ENCODE data around the gene SPTBN4.
"Not testable (repeated sequence)": the region's sequence is repeated elsewhere in the genome, so short reads cannot be mapped to it uniquely, and the experiment has no call there.

GRCh38 chr19:40432760-40433159 lies 34.0 kb upstream of the SPTBN4 start:
- TF ChIP-seq, protein P1, sequence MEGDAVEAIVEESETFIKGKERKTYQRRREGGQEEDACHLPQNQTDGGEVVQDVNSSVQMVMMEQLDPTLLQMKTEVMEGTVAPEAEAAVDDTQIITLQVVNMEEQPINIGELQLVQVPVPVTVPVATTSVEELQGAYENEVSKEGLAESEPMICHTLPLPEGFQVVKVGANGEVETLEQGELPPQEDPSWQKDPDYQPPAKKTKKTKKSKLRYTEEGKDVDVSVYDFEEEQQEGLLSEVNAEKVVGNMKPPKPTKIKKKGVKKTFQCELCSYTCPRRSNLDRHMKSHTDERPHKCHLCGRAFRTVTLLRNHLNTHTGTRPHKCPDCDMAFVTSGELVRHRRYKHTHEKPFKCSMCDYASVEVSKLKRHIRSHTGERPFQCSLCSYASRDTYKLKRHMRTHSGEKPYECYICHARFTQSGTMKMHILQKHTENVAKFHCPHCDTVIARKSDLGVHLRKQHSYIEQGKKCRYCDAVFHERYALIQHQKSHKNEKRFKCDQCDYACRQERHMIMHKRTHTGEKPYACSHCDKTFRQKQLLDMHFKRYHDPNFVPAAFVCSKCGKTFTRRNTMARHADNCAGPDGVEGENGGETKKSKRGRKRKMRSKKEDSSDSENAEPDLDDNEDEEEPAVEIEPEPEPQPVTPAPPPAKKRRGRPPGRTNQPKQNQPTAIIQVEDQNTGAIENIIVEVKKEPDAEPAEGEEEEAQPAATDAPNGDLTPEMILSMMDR (IDR thresholded peaks at IDR 0.05 in 8 of 11, conservative IDR thresholded peaks at IDR 0.05 in 3 of 11) = not testable (repeated sequence)
- TF ChIP-seq POLR2A, POLR2AphosphoS5 (IDR thresholded peaks at IDR 0.05): not testable (repeated sequence)
